GM23248 (cell line): ENCODE measurements around the gene NEBL.

Experiments
- EZH2 ChIP-seq: fragments of 200-600 bp; sonication (generic); IDR thresholded peaks from 2 replicates; pipeline ENCODE4 v1.6.1; 2018; ENCODE audit warnings: antibody characterized with exemption, mild to moderate bottlenecking; ENCODE audit not compliant: insufficient read depth, poor library complexity, severe bottlenecking
- EZH2phosphoT487 ChIP-seq: fragments of 200-600 bp; sonication (generic); IDR thresholded peaks from 2 replicates; pipeline ENCODE4 v1.6.1; 2018; ENCODE audit warnings: antibody characterized with exemption, moderate library complexity, mild to moderate bottlenecking, low read depth; ENCODE audit not compliant: insufficient read depth

DNA sequence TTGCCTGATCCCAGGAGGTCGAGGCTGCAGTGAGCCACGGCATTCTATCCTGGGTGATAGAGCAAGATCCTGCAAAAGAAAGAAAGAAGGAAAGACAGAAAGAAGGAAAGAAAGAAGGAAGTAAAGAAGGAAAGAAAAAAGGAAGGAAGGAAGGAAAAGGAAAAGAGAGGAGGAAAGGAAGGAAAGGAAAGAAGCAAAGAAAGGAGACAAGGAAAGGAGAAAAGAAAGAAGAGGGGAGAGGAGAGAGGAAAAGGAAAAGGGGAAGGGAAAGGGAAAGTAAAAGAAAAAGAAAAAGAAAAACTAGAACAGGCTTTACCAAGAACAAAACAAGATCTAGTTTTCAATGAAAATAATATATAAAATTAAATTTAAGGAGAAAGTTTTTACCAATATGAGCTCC is 15.0 kb downstream of the NEBL start:
- TF ChIP-seq EZH2 (no peak), EZH2phosphoT487 (no peak)
